KMS-11 (cell line): ENCODE results near the gene RFLNA.

Experiments
- H2AFZ ChIP-seq: fragments of 200-600 bp; sonication (generic); 2 replicates; pipeline ENCODE4 v1.6.1; 2016; ENCODE audit warnings: antibody characterized with exemption, mixed run types, low read depth
- H3K27ac ChIP-seq: fragments of 200-600 bp; sonication (generic); 2 replicates; pipeline ENCODE4 v1.6.1; 2016; ENCODE audit warnings: mild to moderate bottlenecking, mixed run types
- H3K27me3 ChIP-seq: fragments of 200-600 bp; sonication (generic); 2 replicates; pipeline ENCODE4 v1.6.1; 2017; ENCODE audit warnings: mild to moderate bottlenecking, low read depth, mixed run types, moderate library complexity; ENCODE audit not compliant: insufficient read depth
- H3K36me3 ChIP-seq: fragments of 200-600 bp; sonication (generic); 2 replicates; pipeline ENCODE4 v1.6.1; 2017; ENCODE audit warnings: mild to moderate bottlenecking, mixed run types; ENCODE audit not compliant: insufficient read depth
- H3K4me1 ChIP-seq: fragments of 200-600 bp; sonication (generic); 2 replicates; pipeline ENCODE4 v1.6.1; 2016; ENCODE audit warnings: mild to moderate bottlenecking, low read depth, mixed run types; ENCODE audit not compliant: poor library complexity, severe bottlenecking
- H3K4me2 ChIP-seq: fragments of 200-600 bp; sonication (generic); 2 replicates; pipeline ENCODE4 v1.7.0; 2016; ENCODE audit warnings: mild to moderate bottlenecking, mixed run types
- H3K4me3 ChIP-seq: fragments of 200-600 bp; sonication (generic); IDR thresholded peaks from 2 replicates; pipeline ENCODE4 v1.6.1; 2017; ENCODE audit warnings: low read depth, low read length, mixed read lengths; ENCODE audit not compliant: insufficient read depth
- H3K79me2 ChIP-seq: fragments of 200-600 bp; sonication (generic); 2 replicates; pipeline ENCODE4 v1.6.1; 2016; ENCODE audit warnings: low read depth, mixed run types; ENCODE audit not compliant: insufficient read depth
- H3K9ac ChIP-seq: fragments of 200-600 bp; sonication (generic); 2 replicates; pipeline ENCODE4 v1.6.1; 2016; ENCODE audit warnings: mild to moderate bottlenecking, mixed run types
- H4K20me1 ChIP-seq: fragments of 200-600 bp; sonication (generic); 2 replicates; pipeline ENCODE4 v1.6.1; 2016; ENCODE audit warnings: mild to moderate bottlenecking, mixed run types; ENCODE audit not compliant: insufficient read depth
- TF ChIP-seq, protein P1 (sequence below): fragments of 200-600 bp; sonication (generic); conservative IDR thresholded peaks from 2 replicates; pipeline ENCODE4 v1.6.1; 2017; ENCODE audit warnings: low read depth, mild to moderate bottlenecking, antibody characterized with exemption, low read length, moderate library complexity, mixed read lengths

RFLNA gene

DNA sequence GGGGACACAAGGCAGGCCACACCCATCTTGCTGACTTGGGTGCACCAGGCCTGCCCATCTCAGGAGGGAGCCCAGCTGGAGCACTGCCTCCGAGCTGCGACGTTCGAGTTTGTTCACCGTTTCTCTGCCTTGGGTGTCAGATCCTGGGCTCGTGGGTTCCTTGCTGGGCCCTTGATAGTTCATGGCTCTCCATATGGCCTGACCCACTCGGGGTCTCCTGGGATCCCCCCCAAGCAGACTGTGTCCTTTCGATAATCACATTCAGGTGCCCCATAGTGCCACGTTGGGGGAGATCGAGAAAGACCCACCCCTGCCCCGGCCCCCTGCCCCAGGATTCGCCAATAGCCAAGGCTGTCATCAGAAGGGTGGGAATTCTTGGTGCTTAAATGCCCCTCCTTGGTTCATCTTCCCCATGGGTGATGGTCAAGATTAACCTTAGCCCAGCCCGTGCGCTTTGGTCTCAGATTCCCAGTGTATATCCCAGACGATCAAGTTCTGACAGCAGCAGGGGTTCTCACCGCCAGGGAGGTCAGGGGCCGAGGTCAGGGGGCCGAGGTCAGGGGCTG lies 7.4 kb downstream of the RFLNA start:
- no peaks in the 10 kb centered on the region for H3K36me3 ChIP-seq
- no peaks in the 10 kb centered on the region for H4K20me1 ChIP-seq
- TF ChIP-seq, protein P1, sequence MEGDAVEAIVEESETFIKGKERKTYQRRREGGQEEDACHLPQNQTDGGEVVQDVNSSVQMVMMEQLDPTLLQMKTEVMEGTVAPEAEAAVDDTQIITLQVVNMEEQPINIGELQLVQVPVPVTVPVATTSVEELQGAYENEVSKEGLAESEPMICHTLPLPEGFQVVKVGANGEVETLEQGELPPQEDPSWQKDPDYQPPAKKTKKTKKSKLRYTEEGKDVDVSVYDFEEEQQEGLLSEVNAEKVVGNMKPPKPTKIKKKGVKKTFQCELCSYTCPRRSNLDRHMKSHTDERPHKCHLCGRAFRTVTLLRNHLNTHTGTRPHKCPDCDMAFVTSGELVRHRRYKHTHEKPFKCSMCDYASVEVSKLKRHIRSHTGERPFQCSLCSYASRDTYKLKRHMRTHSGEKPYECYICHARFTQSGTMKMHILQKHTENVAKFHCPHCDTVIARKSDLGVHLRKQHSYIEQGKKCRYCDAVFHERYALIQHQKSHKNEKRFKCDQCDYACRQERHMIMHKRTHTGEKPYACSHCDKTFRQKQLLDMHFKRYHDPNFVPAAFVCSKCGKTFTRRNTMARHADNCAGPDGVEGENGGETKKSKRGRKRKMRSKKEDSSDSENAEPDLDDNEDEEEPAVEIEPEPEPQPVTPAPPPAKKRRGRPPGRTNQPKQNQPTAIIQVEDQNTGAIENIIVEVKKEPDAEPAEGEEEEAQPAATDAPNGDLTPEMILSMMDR = no peak
- no peak overlapping the region for H3K4me2 ChIP-seq
- no peaks in the 10 kb centered on the region for H3K79me2 ChIP-seq
- H3K4me3 ChIP-seq = no peak overlapping the region
- H2AFZ ChIP-seq = no peak overlapping the region
- H3K9ac ChIP-seq = no peak overlapping the region
- H3K27ac ChIP-seq = no peak overlapping the region
- H3K4me1 ChIP-seq = no peaks in the 10 kb centered on the region
- no peaks in the 10 kb centered on the region; the same call in 1 of the 2 replicates for H3K27me3 ChIP-seq

DNA sequence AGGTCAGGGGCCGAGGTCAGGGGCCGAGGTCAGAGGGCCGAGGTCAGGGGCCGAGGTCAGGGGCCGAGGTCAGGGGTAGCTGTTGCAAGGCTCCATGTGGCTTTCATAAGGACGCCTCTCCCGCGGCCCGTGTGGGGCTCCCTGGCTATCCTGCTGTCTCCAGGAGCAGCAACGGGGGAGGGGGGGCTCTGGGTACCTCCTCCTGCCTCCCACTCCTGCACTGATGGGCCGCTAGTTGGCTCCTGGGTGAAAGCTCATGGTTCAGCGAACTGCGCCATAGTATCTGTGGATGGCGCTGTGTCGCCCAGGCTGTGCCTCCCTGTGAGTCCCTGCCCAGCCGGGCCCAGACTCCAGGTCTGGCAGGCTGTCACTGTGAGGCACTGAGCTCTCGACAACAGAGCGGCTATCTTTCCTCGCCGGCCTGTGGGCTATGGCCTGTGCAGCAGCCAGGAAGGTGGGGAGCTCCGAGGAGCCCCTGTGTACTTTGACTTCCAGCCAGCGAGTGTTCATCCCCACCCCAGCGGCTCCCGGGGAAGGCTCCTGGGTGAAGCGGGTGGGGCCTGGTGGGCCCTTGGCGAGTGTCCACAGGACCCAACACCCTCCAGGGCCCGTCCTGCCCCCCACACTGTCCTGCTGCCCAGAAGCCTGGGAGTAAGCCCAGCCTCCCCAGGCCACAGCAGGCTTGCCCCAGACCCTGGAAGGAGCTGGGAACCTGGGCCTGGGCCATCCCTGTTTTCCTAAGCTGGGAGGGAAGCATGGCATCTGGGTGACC lies 8.1 kb downstream of the RFLNA start:
- H3K27ac ChIP-seq = no peak overlapping the region
- H4K20me1 ChIP-seq = no peaks in the 10 kb centered on the region
- H3K4me1 ChIP-seq = no peaks in the 10 kb centered on the region
- TF ChIP-seq, protein P1 = no peak
- H3K36me3 ChIP-seq = no peaks in the 10 kb centered on the region
- no peak overlapping the region for H2AFZ ChIP-seq
- H3K9ac ChIP-seq = no peak overlapping the region
- no peaks in the 10 kb centered on the region for H3K27me3 ChIP-seq
- no peaks in the 10 kb centered on the region for H3K79me2 ChIP-seq
- no peak overlapping the region for H3K4me3 ChIP-seq
- no peak overlapping the region for H3K4me2 ChIP-seq

GRCh38 chr12:124303579-124304313 lies 8.9 kb downstream of the RFLNA start:
- Histone ChIP-seq H3K9ac (no peak overlapping the region), H3K4me1 (no peaks in the 10 kb centered on the region), H3K36me3 (no peaks in the 10 kb centered on the region), H3K27ac (no peak overlapping the region), H4K20me1 (no peaks in the 10 kb centered on the region), H3K27me3 (no peaks in the 10 kb centered on the region), H3K4me2 (no peak overlapping the region), H3K79me2 (no peaks in the 10 kb centered on the region), H2AFZ (no peak overlapping the region), H3K4me3 (no peak overlapping the region)
- TF ChIP-seq, protein P1 = no peak

DNA sequence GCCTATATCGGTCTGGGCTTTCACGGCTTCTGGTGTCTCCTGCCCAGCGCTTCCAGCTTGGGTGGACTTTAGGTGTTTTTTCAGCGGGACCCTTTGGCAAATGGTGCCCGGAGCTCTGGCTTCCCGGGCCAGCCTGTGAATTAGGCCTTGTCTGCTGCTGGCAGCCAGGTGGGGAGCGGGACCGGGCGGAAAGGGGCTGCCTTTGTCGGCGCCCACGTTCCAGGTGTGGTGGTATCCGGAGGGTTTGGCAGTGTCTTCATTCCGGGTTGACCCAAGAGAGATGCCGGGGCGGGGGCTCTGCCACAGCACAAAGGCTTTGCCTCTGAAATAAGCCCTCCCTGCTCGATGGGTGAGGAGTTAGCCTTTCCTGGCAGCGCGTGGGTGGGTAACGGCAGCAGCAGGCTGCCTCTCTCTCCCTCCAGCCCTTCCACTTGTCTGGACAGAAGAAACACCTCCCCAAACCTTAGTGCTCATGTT lies 9.5 kb downstream of the RFLNA start:
- Histone ChIP-seq H4K20me1 (no peaks in the 10 kb centered on the region), H3K79me2 (no peaks in the 10 kb centered on the region), H3K27me3 (no peaks in the 10 kb centered on the region), H3K4me1 (no peaks in the 10 kb centered on the region), H3K4me3 (no peak overlapping the region), H3K4me2 (no peak overlapping the region), H3K36me3 (no peaks in the 10 kb centered on the region), H3K27ac (no peak overlapping the region), H2AFZ (no peak overlapping the region), H3K9ac (no peak overlapping the region)
- TF ChIP-seq, protein P1 = no peak
